Measurements from ENCODE around the gene CLPX. TPM values are rescaled to one million over a fixed set of nuclear protein-coding genes. Genes with fewer than 3 reads are reported as not detected.
"Not testable (repeated sequence)": the region's sequence is repeated elsewhere in the genome, so short reads cannot be mapped to it uniquely, and the experiment has no call there.

CLPX gene
- total RNA-seq, 1 experiment from 2014 or later, result 44.1 TPM

DNA sequence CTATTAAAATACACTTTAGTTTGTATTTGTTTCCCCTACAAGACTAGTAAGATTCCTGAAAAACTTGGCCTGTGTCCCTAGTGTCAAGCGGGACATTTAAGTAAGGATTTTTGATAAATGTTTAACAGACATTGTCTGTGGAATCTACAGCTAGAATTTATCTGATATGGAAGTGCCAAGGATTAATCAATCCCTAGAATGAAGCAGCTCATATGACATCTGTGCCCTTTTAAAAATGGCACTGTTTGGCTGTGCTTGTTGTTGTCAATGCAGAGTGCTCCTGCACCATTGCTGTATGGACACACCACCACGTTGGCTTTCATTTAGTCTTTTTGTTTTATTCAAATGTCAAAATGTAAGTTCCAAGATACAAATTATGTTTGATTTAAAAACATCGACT, 37.2 kb downstream of the CLPX start:
- no peaks in the 10 kb centered on the region for H3K9me2 ChIP-seq (ENCODE audit: insufficient read depth)
- H3F3A ChIP-seq (ENCODE audit: insufficient read depth, low read depth), result 0 out of 2 replicates have a peak, but pooled peaks cover 3% of the 10 kb centered on the region
- no peak overlapping the region for H3K27ac ChIP-seq
- 0 out of 2 replicates have a peak, but pooled peaks cover 5% of the 10 kb centered on the region for H3K36me3 ChIP-seq (ENCODE audit: low read depth)
- H3K79me2 ChIP-seq (ENCODE audit: low read depth), result no peaks in the 10 kb centered on the region
- DNase-seq, result no peak
- no TSS peak for BruUV-seq (replicated peaks)
- H3K4me3 ChIP-seq, result no peak overlapping the region
- no peaks in the 10 kb centered on the region for H3K9me3 ChIP-seq (ENCODE audit: insufficient read depth, low read depth)
- no peaks in the 10 kb centered on the region for H4K20me1 ChIP-seq (ENCODE audit: insufficient read depth)
- POLR2A ChIA-PET (ENCODE audit: unreplicated experiment), result no interaction called here
- H2AFZ ChIP-seq, result no peak overlapping the region
- H3K4me2 ChIP-seq, result no peak overlapping the region
- CTCF ChIA-PET, result no interaction called here
- intact Hi-C loops (cut with micrococcal nuclease; ENCODE audit: unreplicated experiment), result no loop called here
- TF ChIP-seq, protein P1, sequence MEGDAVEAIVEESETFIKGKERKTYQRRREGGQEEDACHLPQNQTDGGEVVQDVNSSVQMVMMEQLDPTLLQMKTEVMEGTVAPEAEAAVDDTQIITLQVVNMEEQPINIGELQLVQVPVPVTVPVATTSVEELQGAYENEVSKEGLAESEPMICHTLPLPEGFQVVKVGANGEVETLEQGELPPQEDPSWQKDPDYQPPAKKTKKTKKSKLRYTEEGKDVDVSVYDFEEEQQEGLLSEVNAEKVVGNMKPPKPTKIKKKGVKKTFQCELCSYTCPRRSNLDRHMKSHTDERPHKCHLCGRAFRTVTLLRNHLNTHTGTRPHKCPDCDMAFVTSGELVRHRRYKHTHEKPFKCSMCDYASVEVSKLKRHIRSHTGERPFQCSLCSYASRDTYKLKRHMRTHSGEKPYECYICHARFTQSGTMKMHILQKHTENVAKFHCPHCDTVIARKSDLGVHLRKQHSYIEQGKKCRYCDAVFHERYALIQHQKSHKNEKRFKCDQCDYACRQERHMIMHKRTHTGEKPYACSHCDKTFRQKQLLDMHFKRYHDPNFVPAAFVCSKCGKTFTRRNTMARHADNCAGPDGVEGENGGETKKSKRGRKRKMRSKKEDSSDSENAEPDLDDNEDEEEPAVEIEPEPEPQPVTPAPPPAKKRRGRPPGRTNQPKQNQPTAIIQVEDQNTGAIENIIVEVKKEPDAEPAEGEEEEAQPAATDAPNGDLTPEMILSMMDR (conservative IDR thresholded peaks at IDR 0.05), result no peak
- no peaks in the 10 kb centered on the region for H3K4me1 ChIP-seq (replicated peaks; ENCODE audit: insufficient read depth)
- no peaks in the 10 kb centered on the region for H3K27me3 ChIP-seq (ENCODE audit: insufficient read depth, low read depth)

DNA sequence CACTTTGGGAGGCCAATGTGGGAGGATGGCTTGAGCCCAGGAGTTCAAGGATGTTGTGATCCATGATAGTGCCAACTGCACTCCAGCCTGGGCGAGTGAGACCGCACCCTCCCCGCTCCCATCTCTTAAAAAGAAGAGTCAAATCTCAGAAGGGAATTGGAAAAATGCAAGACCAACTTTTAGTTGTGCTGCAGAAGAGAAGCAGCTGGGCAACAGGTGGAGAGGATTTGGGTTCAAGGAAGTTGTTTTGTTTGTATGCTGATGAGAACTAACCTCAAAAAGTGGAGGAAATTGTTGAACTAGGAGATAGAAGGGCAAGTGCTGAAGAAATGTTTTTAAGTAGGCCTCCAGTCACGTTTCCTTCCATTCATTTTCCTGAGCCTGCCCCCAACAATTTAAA, 38.7 kb downstream of the CLPX start:
- Histone ChIP-seq H3K4me1 (replicated peaks; ENCODE audit: insufficient read depth) (no peaks in the 10 kb centered on the region), H3K4me2 (no peak overlapping the region), H3K79me2 (ENCODE audit: low read depth) (no peaks in the 10 kb centered on the region), H2AFZ (no peak overlapping the region), H3K27ac (no peak overlapping the region), H3K9me3 (ENCODE audit: insufficient read depth, low read depth) (no peaks in the 10 kb centered on the region), H4K20me1 (ENCODE audit: insufficient read depth) (no peaks in the 10 kb centered on the region), H3K36me3 (ENCODE audit: low read depth) (0 out of 2 replicates have a peak, but pooled peaks cover 5% of the 10 kb centered on the region), H3F3A (ENCODE audit: insufficient read depth, low read depth) (0 out of 2 replicates have a peak, but pooled peaks cover 3% of the 10 kb centered on the region), H3K27me3 (ENCODE audit: insufficient read depth, low read depth) (no peaks in the 10 kb centered on the region), H3K9me2 (ENCODE audit: insufficient read depth) (no peaks in the 10 kb centered on the region), H3K4me3 (no peak overlapping the region)
- BruUV-seq (replicated peaks), result TSS peak; percentile 19
- no peak for TF ChIP-seq EZH2 (IDR thresholded peaks at IDR 0.05; ENCODE audit: low read depth)
- TF ChIP-seq, protein P1 (conservative IDR thresholded peaks at IDR 0.05), result no peak
- ChIA-PET CTCF (no interaction called here), POLR2A (ENCODE audit: unreplicated experiment) (no interaction called here)
- intact Hi-C loops (cut with micrococcal nuclease; ENCODE audit: unreplicated experiment), result no loop called here
- DNase-seq, result no peak

DNA sequence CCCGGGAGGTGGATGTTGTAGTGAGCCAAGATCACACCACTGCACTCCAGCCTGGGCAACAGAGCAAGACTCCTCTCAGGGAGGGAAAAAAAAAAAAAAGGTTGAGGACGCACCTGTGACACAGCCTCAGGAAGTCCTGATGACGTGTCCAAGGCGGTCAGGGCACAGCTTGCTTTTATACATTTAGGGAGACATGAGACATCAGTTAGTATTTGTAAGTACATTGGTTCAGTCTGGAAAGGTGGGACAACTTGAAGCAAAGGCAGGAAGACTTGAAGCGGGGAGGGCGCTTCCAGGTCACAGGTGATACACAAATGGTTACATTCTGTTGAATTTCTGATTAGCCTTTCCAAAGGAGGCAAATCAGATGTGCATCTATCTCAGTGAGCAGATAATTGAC, 46.5 kb downstream of the CLPX start:
- H3K9me2 ChIP-seq (ENCODE audit: insufficient read depth); CTCF ChIA-PET; intact Hi-C loops (cut with micrococcal nuclease; ENCODE audit: unreplicated experiment): not testable (repeated sequence)

DNA sequence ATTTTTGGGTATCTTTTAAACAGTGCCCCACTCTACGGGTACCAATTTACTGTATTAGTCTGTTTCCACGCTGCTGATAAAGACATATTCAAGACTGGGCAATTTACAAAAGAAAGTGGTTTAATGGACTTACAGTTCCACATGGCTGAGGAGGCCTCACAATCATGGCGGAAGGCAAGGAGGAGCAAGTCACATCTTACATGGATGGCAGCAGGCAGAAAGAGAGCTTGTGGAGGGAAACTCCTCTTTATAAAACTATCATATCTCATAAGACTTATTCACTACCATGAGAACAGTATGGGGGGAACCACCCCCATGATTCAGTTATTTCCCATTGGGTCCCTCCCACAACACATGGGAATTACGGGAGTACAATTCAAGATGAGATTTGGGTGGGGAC, 47.2 kb downstream of the CLPX start:
- H3K9me2 ChIP-seq (ENCODE audit: insufficient read depth); POLR2A ChIA-PET (ENCODE audit: unreplicated experiment); H4K20me1 ChIP-seq (ENCODE audit: insufficient read depth); H3K4me2 ChIP-seq; H3F3A ChIP-seq (ENCODE audit: insufficient read depth, low read depth); CTCF ChIA-PET; DNase-seq; H3K27me3 ChIP-seq (ENCODE audit: insufficient read depth, low read depth); H2AFZ ChIP-seq; intact Hi-C loops (cut with micrococcal nuclease; ENCODE audit: unreplicated experiment); H3K4me3 ChIP-seq; H3K36me3 ChIP-seq (ENCODE audit: low read depth); H3K27ac ChIP-seq; BruUV-seq (replicated peaks); H3K9me3 ChIP-seq (ENCODE audit: insufficient read depth, low read depth); H3K4me1 ChIP-seq (replicated peaks; ENCODE audit: insufficient read depth); H3K79me2 ChIP-seq (ENCODE audit: low read depth): not testable (repeated sequence)

More for the DNA sequence above, 46.5 kb downstream of the CLPX start:
- H3K27ac ChIP-seq; H3K36me3 ChIP-seq (ENCODE audit: low read depth); H4K20me1 ChIP-seq (ENCODE audit: insufficient read depth); DNase-seq; H3K79me2 ChIP-seq (ENCODE audit: low read depth); H3K4me2 ChIP-seq; H3F3A ChIP-seq (ENCODE audit: insufficient read depth, low read depth); BruUV-seq (replicated peaks); H3K27me3 ChIP-seq (ENCODE audit: insufficient read depth, low read depth); POLR2A ChIA-PET (ENCODE audit: unreplicated experiment); H2AFZ ChIP-seq; H3K4me1 ChIP-seq (replicated peaks; ENCODE audit: insufficient read depth); H3K4me3 ChIP-seq; H3K9me3 ChIP-seq (ENCODE audit: insufficient read depth, low read depth): not testable (repeated sequence)

DNA sequence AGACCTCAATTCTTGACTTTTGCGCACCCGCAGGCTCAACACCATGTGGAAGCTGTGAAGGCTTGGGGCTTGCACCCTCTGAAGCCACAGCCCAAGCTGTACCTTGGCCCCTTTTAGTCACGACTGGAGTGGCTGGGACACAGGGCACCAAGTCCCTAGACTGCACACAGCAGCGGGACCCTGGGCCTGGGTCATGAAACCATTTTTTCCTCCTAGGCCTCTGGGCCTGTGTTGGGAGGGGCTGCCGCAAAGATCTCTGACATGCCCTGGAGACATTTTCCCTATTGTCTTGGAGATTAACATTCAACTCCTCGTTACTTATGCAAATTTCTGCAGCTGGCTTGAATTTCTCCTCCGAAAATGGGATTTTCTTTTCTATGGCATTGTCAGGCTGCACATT, 48.1 kb downstream of the CLPX start:
- H3K4me2 ChIP-seq; CTCF ChIA-PET; H3K9me3 ChIP-seq (ENCODE audit: insufficient read depth, low read depth); intact Hi-C loops (cut with micrococcal nuclease; ENCODE audit: unreplicated experiment); H3K27ac ChIP-seq; H3K4me3 ChIP-seq; H2AFZ ChIP-seq; H3F3A ChIP-seq (ENCODE audit: insufficient read depth, low read depth); POLR2A ChIA-PET (ENCODE audit: unreplicated experiment); BruUV-seq (replicated peaks); DNase-seq; H3K27me3 ChIP-seq (ENCODE audit: insufficient read depth, low read depth); H3K79me2 ChIP-seq (ENCODE audit: low read depth); H4K20me1 ChIP-seq (ENCODE audit: insufficient read depth); H3K9me2 ChIP-seq (ENCODE audit: insufficient read depth); H3K4me1 ChIP-seq (replicated peaks; ENCODE audit: insufficient read depth); H3K36me3 ChIP-seq (ENCODE audit: low read depth): not testable (repeated sequence)
